GM12801 (cell line): ENCODE measurements around the gene PGAM2.

Source experiments
- CTCF ChIP-seq: IDR thresholded peaks from one replicate; pipeline ENCODE4 v1.5.1; 2011; ENCODE audit warnings: control low read depth; ENCODE audit not compliant: insufficient read length; ENCODE audit errors: extremely low read depth

PGAM2 gene

GRCh38 chr7:44078521-44078920, 13.2 kb upstream of the PGAM2 start:
- TF ChIP-seq CTCF: no peak

GRCh38 chr7:44077681-44078091, 12.3 kb upstream of the PGAM2 start:
- no peak for TF ChIP-seq CTCF

- no peak for TF ChIP-seq CTCF
These were observed 11.7 kb upstream of the PGAM2 start for GRCh38 chr7:44077061-44077460.

- no peak for TF ChIP-seq CTCF
These were observed 10.9 kb upstream of the PGAM2 start for GRCh38 chr7:44076101-44076895.

GRCh38 chr7:44075296-44076075, 10.1 kb upstream of the PGAM2 start:
- TF ChIP-seq CTCF: no peak

- no peak for TF ChIP-seq CTCF
These were observed 9.0 kb upstream of the PGAM2 start for GRCh38 chr7:44074349-44074695.

- TF ChIP-seq CTCF: no peak
These were observed 8.4 kb upstream of the PGAM2 start for GRCh38 chr7:44073664-44074348.
